Activated CD8-positive, alpha-beta T cell treated with anti-CD3 and anti-CD28 coated beads for 36 hours (primary cell): ENCODE data around the gene C1orf226. TPM values are rescaled to one million over a fixed set of nuclear protein-coding genes. Genes with fewer than 3 reads are reported as not detected.

ENCODE experiments used
- ATAC-seq: fragments of 200-7000 bp; cut with Tn5 transposase; one replicate; pipeline ENCODE4 v1.10.0; 2021; ENCODE audit warnings: mild to moderate bottlenecking, moderate library complexity
- CTCF ChIA-PET: fragments of 350-600 bp; sonication (Branson Sonifier 250); formaldehyde crosslinking; loops from one replicate; lab custom pipeline; 2021; ENCODE audit warnings: antibody characterized with exemption; lab: Charles Lee
- POLR2A ChIA-PET: fragments of 350-600 bp; sonication (Branson Sonifier 250); formaldehyde crosslinking; loops from one replicate; lab custom pipeline; 2021; ENCODE audit warnings: antibody characterized with exemption; lab: Charles Lee
- DNase-seq: peaks from one replicate; pipeline ENCODE4 v3.0.0-alpha.2; 2020
- H3K27ac Mint-ChIP-seq: one replicate; pipeline ENCODE4 v1.8.0; 2021; ENCODE audit warnings: mild to moderate bottlenecking, mixed read lengths
- H3K27me3 Mint-ChIP-seq: one replicate; pipeline ENCODE4 v1.8.0; 2021; ENCODE audit warnings: mixed read lengths
- H3K36me3 Mint-ChIP-seq: one replicate; pipeline ENCODE4 v1.8.0; 2021; ENCODE audit warnings: low read depth, mixed read lengths
- H3K4me1 Mint-ChIP-seq: one replicate; pipeline ENCODE4 v1.8.0; 2021; ENCODE audit warnings: low read depth, mixed read lengths
- H3K4me3 Mint-ChIP-seq: one replicate; pipeline ENCODE4 v1.8.0; 2021; ENCODE audit warnings: mild to moderate bottlenecking, moderate library complexity, mixed read lengths
- H3K9me3 Mint-ChIP-seq: one replicate; pipeline ENCODE4 v1.8.0; 2021; ENCODE audit warnings: mixed read lengths
- intact Hi-C: fragments of 100-400 bp; cut with micrococcal nuclease; formaldehyde crosslinking; loops from one replicate; pipeline ENCODE4 v1.10.0; 2022
- total RNA-seq, 2 experiments: library from RNA; stranded (reverse); gene quantifications; one replicate each; pipeline ENCODE4 v1.2.3, GENCODE V29; 2021
- TF ChIP-seq, protein P1 (sequence below): fragments of 200-600 bp; IDR thresholded peaks from one replicate; pipeline ENCODE4 v1.8.0; 2022; ENCODE audit warnings: antibody characterized with exemption, mild to moderate bottlenecking

C1orf226 gene
- total RNA-seq, 2 experiments from 2014 or later: 0.07 to 0.20 TPM

DNA sequence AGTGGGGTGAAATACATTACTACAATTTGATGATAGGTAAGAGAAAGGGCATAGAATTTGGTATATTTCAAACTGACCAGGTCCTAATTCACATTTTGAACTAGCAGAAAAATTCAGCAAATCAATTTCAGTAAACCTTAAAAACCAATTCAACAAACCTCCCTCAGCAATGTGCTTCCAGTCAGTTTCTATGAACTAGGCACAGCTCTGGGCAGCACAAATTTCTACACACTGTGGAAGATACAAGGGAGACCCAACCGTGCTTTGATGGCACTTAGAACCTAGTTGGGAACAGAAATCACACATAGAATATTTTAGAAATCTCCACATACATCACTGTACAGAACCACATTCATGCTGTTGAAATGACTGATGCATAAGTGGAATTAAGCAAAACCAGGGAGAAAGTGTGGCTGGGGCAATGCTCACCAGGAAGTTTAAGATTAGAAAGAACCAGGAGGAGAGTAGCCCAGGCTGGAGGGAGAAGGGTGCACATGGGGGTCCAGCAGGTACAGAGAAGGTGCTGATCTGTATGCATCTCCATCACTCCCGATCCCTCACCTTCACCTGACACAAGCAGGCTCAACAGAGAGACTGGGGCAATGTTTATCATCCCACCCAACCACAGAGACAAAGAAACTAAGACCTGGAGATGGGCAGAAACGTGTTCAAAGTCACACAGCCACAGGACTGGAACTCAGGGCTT, 14.8 kb downstream of the C1orf226 start:
- ChIA-PET CTCF (no interaction called here), POLR2A (interaction anchor here (0.6 kb wide), 1 partner anchor 20 kb away, joined by 3 read pairs; no protein-coding TSS in a partner anchor)
- Mint-ChIP-seq H3K27ac (no peak overlapping the region), H3K27me3 (peaks cover 26% of the 10 kb centered on the region), H3K9me3 (no peaks in the 10 kb centered on the region), H3K4me1 (no peaks in the 10 kb centered on the region), H3K36me3 (no peaks in the 10 kb centered on the region), H3K4me3 (no peak overlapping the region)
- TF ChIP-seq, protein P1, sequence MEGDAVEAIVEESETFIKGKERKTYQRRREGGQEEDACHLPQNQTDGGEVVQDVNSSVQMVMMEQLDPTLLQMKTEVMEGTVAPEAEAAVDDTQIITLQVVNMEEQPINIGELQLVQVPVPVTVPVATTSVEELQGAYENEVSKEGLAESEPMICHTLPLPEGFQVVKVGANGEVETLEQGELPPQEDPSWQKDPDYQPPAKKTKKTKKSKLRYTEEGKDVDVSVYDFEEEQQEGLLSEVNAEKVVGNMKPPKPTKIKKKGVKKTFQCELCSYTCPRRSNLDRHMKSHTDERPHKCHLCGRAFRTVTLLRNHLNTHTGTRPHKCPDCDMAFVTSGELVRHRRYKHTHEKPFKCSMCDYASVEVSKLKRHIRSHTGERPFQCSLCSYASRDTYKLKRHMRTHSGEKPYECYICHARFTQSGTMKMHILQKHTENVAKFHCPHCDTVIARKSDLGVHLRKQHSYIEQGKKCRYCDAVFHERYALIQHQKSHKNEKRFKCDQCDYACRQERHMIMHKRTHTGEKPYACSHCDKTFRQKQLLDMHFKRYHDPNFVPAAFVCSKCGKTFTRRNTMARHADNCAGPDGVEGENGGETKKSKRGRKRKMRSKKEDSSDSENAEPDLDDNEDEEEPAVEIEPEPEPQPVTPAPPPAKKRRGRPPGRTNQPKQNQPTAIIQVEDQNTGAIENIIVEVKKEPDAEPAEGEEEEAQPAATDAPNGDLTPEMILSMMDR: no peak
- DNase-seq (no peak), ATAC-seq (no peak)
- intact Hi-C loops: no loop called here

DNA sequence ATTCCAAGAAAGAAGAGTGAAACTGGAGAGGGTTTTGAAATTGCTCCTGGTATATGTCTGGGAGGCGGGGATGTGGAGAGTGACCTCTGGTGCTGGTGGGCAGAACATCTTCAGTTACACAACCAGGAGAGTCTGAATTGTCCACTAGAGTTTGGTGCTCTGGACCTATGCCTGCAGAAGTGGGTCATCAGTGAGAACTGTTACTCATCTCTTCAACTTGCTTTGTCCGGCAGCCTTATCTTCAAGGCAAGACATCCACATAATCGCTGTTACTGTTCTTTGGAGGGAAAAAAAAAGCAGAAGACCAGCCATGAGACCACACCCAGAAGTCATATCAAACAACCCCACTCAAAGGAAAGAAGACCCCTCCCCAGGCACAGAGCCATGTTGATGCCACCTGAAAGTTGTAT, 15.5 kb downstream of the C1orf226 start:
- no peaks in the 10 kb centered on the region for H3K4me1 Mint-ChIP-seq
- DNase-seq (no peak), ATAC-seq (no peak)
- CTCF ChIA-PET: no interaction called here
- intact Hi-C loops: no loop called here
- TF ChIP-seq, protein P1: no peak
- H3K27me3 Mint-ChIP-seq: peaks cover 28% of the 10 kb centered on the region
- H3K27ac Mint-ChIP-seq: no peak overlapping the region
- POLR2A ChIA-PET: no interaction called here
- H3K4me3 Mint-ChIP-seq: no peak overlapping the region
- no peaks in the 10 kb centered on the region for H3K9me3 Mint-ChIP-seq
- H3K36me3 Mint-ChIP-seq: no peaks in the 10 kb centered on the region

DNA sequence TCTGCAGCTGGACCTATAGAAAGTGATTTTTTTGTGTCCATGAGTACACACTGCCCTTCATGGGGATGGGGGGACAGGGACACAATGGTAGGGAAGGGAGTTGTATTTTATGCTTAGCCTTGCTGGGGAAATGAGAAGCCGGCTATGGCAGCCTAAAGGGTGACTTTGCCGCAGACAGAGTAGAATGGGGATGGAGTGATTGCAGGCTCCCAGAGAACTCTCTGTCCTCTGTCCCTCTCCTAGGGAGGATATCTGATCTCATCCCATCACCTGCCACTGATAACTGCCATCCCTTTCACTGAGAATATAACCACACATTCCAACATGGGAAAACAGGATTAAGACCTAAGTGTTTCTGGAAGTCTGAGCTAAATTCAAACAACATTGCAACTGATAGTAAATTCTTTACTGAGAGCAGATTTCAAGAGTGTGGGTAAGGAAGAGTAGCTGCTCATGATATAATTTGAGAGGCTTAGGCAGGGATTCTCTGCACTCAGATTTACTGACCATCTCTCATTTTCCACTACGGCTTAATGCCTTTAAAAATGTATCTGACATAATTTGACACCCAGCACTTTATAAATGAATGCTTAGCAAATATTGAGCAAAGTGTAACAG, 16.5 kb downstream of the C1orf226 start:
- no peaks in the 10 kb centered on the region for H3K36me3 Mint-ChIP-seq
- no peaks in the 10 kb centered on the region for H3K4me1 Mint-ChIP-seq

DNA sequence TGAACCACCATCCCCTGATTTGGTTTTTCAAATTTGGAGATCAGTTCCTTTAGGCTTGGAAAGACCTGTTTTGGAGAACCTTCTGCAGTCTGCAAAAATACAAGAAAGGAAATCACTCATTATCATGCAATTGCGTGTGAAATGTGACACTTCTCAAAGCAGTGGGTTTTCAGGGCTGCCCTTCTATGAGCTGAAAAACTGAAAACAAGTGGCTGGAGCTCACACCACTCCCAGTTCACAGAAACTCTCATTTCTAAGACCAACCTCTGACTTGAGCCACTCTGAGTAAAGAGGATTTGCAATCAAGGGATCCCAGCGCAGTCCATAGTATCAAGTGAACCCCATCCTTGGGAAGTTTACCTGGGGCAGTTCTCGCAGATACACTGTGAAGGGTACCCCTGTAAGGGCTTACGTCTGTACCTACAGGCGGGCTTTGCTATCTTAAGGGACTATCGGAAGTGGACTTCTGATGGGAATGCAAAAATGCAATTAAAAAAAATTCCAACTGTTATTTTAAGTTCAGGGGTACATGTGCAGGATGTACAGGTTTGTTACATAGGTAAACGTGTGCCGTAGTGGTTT, 17.6 kb downstream of the C1orf226 start:
- ATAC-seq (no peak), DNase-seq (no peak)
- TF ChIP-seq, protein P1: no peak
- ChIA-PET POLR2A (no interaction called here), CTCF (no interaction called here)
- Mint-ChIP-seq H3K4me3 (no peak overlapping the region), H3K27ac (no peak overlapping the region), H3K27me3 (peaks cover 30% of the 10 kb centered on the region), H3K36me3 (no peaks in the 10 kb centered on the region), H3K4me1 (no peaks in the 10 kb centered on the region), H3K9me3 (no peaks in the 10 kb centered on the region)
- intact Hi-C loops: no loop called here

More for the DNA sequence above, 16.5 kb downstream of the C1orf226 start:
- Mint-ChIP-seq H3K27me3 (peaks cover 30% of the 10 kb centered on the region), H3K9me3 (no peaks in the 10 kb centered on the region), H3K4me3 (no peak overlapping the region), H3K27ac (no peak overlapping the region)
- ChIA-PET CTCF (no interaction called here), POLR2A (no interaction called here)
- intact Hi-C loops: no loop called here
- ATAC-seq (no peak), DNase-seq (no peak)
- TF ChIP-seq, protein P1: no peak
